Measurements from ENCODE around the gene PADI4.
"Not testable (repeated sequence)": the region's sequence is repeated elsewhere in the genome, so short reads cannot be mapped to it uniquely, and the experiment has no call there.

The PADI4 gene

DNA sequence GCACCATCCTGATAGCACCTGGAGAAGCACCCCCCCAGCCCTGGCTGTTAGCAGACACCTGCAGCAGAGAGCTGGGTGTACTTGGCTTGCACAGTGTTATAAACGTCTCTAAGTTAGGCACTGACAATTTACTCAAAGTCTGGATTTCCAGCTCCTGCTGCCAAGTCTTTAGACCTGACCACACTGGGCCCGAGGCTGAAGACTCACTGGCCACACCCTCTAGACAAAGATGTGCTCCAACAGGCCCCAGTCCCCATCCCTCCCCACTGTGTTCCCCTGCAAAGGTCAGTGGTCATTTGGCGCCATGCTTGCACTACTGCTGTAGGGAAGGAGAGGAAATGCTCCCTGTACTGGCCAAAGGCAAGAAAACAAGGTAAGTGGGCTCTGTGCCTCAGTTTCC, 95.1 kb downstream of the PADI4 start:
- peak; percentile 15 for DNase-seq

- DNase-seq: no peak
Measured at GRCh38 chr1:17404034-17404684, 96.2 kb downstream of the PADI4 start.

DNA sequence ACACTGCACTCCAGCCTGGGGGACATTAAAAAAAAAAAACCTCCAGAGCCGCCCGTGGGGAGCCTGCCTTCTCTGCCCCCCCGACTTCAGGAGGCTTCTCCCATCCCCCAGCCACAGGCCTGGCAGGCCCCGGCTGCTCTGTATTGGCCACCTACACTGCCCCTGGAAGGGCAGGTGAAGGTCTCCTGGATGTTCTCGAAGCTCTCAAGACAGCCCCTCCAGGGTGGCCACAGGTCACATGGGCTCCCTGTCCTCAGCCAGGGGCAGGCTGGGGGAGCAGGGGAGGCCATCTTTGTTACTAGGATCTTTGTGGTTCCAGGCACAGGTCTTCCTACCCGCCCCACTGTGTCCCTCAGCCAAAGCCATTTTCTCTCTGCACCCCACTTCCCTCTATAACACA, 96.8 kb downstream of the PADI4 start:
- no peak for DNase-seq

GRCh38 chr1:17405898-17406759, 98.1 kb downstream of the PADI4 start:
- DNase-seq: peak; percentile 60

DNA sequence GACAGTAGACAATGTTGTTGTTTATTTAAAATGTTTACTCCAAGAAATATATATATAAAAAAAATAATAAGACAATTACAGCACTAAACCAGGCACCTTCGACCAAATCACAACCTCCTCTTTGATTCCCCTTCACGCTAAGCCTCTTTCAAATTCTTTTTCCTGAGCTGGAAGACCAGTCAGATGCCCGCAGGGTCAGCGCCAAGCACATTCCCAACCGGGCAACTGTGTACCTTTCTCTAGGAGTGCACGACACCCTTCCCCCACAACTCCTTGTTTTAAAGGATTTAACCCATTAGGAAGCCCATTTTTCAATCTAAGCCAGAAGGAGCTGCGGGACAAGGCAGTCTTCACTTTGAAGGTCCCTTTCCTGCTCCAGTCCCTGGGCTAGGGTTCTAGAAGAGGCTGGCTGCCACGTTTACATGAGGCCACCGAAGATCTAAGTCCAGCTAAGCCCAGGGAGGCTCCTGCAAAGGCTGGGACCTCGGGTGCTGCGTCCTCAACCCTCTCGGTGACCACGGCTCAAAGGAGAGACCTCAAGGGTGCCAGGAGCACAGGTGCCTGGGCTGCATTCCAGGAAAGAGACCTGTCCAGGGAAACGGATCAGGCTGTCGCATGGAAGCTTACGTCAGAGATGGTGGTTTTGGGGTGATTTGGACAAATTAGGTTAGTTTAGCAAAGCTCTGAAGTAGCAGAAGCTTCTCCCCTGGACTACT, 98.9 kb downstream of the PADI4 start:
- DNase-seq: not testable (repeated sequence)

GRCh38 chr1:17407786-17408514, 100.0 kb downstream of the PADI4 start:
- DNase-seq: not testable (repeated sequence)

- DNase-seq: no peak
Measured at GRCh38 chr1:17409391-17409811, 101.4 kb downstream of the PADI4 start.

DNA sequence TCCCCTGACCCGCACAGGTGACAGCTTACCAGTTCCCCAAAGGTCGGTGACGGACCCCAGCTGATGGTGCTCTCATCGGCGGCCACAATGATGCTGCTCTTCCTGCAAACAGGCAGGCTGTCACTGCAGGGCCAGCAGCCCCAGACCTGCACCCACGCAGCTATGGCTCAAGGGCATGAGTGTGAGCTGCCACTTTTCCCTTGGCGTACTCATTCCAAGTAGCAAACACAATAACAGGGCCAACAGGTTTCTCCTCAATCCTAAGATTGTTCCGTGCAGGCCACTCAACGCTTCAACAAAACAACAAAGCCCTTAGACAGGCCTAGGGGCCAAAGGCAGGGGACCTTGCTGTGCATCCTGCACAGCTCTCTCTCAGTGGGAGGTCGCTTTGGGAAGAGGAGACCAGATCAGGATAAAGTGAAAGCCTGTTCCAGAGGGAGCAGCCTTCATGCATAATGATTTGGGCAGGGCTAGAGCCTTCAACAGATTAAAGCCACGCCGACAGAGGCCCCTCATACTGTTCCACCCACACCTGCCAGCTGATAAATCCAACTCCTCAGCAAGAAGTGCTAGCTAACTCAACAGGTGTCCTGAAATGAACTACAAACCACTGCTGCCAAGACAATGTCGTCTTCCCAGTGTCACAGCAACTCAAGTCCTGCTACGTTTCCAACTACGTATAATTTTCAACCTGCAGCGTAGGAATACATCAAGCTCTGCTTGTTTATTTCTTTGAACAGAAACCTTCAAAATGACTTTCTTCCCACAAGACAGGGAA, 104.3 kb downstream of the PADI4 start:
- DNase-seq: no peak
